HepG2 (cell line): ENCODE data around the gene HES6. TPM values are rescaled to one million over a fixed set of nuclear protein-coding genes. Genes with fewer than 3 reads are reported as not detected.

Source experiments
- CCDC6 ChIP-seq: sonication (generic); formaldehyde crosslinking; IDR thresholded peaks from 2 replicates; pipeline ENCODE4 v1.8.1; 2022; ENCODE audit warnings: mild to moderate bottlenecking, missing genetic modification reagents, moderate library complexity
- CENPX ChIP-seq: sonication (generic); formaldehyde crosslinking; IDR thresholded peaks from 2 replicates; pipeline ENCODE4 v1.9.0; 2021; ENCODE audit warnings: mild to moderate bottlenecking, missing genetic modification reagents, moderate library complexity
- DMAP1 ChIP-seq: IDR thresholded peaks from 2 replicates; pipeline ENCODE4 v1.6.1; 2016
- FOSL2 ChIP-seq: sonication (generic); formaldehyde crosslinking; IDR thresholded peaks from 2 replicates; pipeline ENCODE4 v1.4.0; 2020; ENCODE audit warnings: missing genetic modification reagents
- FOXK1 ChIP-seq: sonication (generic); formaldehyde crosslinking; IDR thresholded peaks from 2 replicates; pipeline ENCODE4 v1.4.0; 2020; ENCODE audit warnings: low read depth, missing genetic modification reagents, borderline replicate concordance
- HDAC2 ChIP-seq: sonication (generic); formaldehyde crosslinking; IDR thresholded peaks from 2 replicates; pipeline ENCODE4 v1.4.0; 2020; ENCODE audit warnings: missing genetic modification reagents
- IRF2 ChIP-seq: IDR thresholded peaks from 2 replicates; pipeline ENCODE4 v1.6.1; 2018; ENCODE audit warnings: missing genetic modification reagents, missing compliant biosample characterization
- KDM4B ChIP-seq: sonication (generic); formaldehyde crosslinking; IDR thresholded peaks from 2 replicates; pipeline ENCODE4 v1.4.0; 2020; ENCODE audit warnings: missing genetic modification reagents
- KDM5A ChIP-seq: fragments of 200-600 bp; sonication (generic); IDR thresholded peaks from 2 replicates; pipeline ENCODE4 v1.7.0; 2018; ENCODE audit warnings: antibody characterized with exemption, mild to moderate bottlenecking, low read length, borderline replicate concordance
- MYNN ChIP-seq: sonication (generic); formaldehyde crosslinking; IDR thresholded peaks from 2 replicates; pipeline ENCODE4 v1.4.0; 2020; ENCODE audit warnings: mild to moderate bottlenecking, low read depth, missing genetic modification reagents
- NFE2L2 ChIP-seq: fragments of 150-350 bp; IDR thresholded peaks from 2 replicates; pipeline ENCODE4 v1.6.1; 2014; ENCODE audit warnings: low read length
- POLR2AphosphoS2 ChIP-seq: IDR thresholded peaks from 2 replicates; pipeline ENCODE4 v1.6.1; 2011; ENCODE audit warnings: low read depth, low read length, improper control_type of control experiment
- SMAD3 ChIP-seq: sonication (generic); formaldehyde crosslinking; IDR thresholded peaks from 2 replicates; pipeline ENCODE4 v1.4.0; 2020; ENCODE audit warnings: missing genetic modification reagents
- TOE1 ChIP-seq: sonication (generic); formaldehyde crosslinking; IDR thresholded peaks from 2 replicates; pipeline ENCODE4 v1.4.0; 2020; ENCODE audit warnings: mild to moderate bottlenecking, missing genetic modification reagents
- ZBTB49 ChIP-seq: sonication (generic); formaldehyde crosslinking; IDR thresholded peaks from 2 replicates; pipeline ENCODE4 v1.4.0; 2020; ENCODE audit warnings: missing genetic modification reagents, borderline replicate concordance
- ZIK1 ChIP-seq: sonication (generic); formaldehyde crosslinking; IDR thresholded peaks from 2 replicates; pipeline ENCODE4 v1.5.0; 2020; ENCODE audit warnings: mild to moderate bottlenecking, low read depth, missing genetic modification reagents, borderline replicate concordance
- ZNF496 ChIP-seq: sonication (generic); formaldehyde crosslinking; IDR thresholded peaks from 2 replicates; pipeline ENCODE4 v1.8.1; 2023; ENCODE audit warnings: mild to moderate bottlenecking, moderate library complexity, missing genetic modification reagents; ENCODE audit not compliant: insufficient replicate concordance
- ZNF501 ChIP-seq: sonication (generic); formaldehyde crosslinking; IDR thresholded peaks from 2 replicates; pipeline ENCODE4 v1.5.1; 2020; ENCODE audit warnings: mild to moderate bottlenecking, moderate library complexity, missing genetic modification reagents
- ZNF670 ChIP-seq: sonication (generic); formaldehyde crosslinking; IDR thresholded peaks from 2 replicates; pipeline ENCODE4 v1.8.0; 2022; ENCODE audit warnings: mild to moderate bottlenecking, missing genetic modification reagents, borderline replicate concordance
- ZNF766 ChIP-seq: sonication (generic); formaldehyde crosslinking; IDR thresholded peaks from 2 replicates; pipeline ENCODE4 v1.5.0; 2020; ENCODE audit warnings: missing genetic modification reagents, borderline replicate concordance
- polyA plus RNA-seq, 8 experiments: library from polyadenylated mRNA; depleted of rRNA in 3 of 8; stranded (reverse) in 7 of 8; unstranded in 1 of 8; fragments of >200 nt; fragmentation: Illumina TruSeq in 4 of 8; extraction: Trizol in 4 of 8; gene quantifications; 2 replicates each; pipeline versions ENCODE4 v1.2.1 to v1.2.3, GENCODE V29; 2011 to 2016; ENCODE audit warnings: low read depth in 4 of 8, missing spikeins in 1 of 8, mixed read lengths in 1 of 8; ENCODE audit not compliant: insufficient read depth in 1 of 8
- total RNA-seq, 5 experiments: library from RNA; depleted of rRNA; stranded (reverse); fragments of >200 nt; fragmentation: Illumina TruSeq; extraction: Trizol; gene quantifications; 2 replicates each; pipeline ENCODE4 v1.2.3, GENCODE V29; 2016; ENCODE audit warnings: low read depth in 1 of 5
- TF ChIP-seq, protein P1 (sequence below): sonication (generic); formaldehyde crosslinking; IDR thresholded peaks from 2 replicates; pipeline ENCODE4 v1.4.0; 2020; ENCODE audit warnings: missing genetic modification reagents
- TF ChIP-seq, protein P2 (sequence below): IDR thresholded peaks from 2 replicates; pipeline ENCODE4 v1.6.1; 2016; ENCODE audit warnings: low read depth

The HES6 gene
- total and polyA plus RNA-seq, 2 of the 13 experiments (the other 11 are each of a cell fraction or from before 2014, with no cell fraction given), result 19.5 to 82.8 TPM

DNA sequence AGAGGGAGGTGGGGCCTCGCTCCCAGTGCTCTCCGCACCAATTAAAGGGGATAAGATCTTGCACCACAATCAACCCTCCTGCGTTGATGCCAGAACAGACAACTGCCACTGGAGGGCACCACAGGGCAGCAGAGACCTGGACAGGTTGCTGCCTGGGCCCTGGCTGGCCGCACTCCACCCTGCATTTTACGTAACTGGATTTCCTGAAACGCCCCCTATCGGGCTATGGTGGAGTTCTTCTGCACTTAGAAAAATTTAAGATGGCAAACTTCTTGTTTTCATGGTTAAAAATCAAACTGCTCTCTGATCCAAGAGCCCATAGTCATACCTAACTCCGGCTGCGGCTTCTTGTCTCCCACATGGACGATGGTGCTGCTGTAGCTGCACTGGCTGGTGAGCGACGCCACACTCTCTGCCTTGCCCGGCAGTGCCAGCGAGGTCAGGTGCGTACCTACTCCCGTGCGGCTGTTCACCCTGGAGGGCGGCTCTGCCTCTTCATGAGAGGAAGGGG, 16.8 kb upstream of the HES6 start (continued):
- TF ChIP-seq, protein P1, sequence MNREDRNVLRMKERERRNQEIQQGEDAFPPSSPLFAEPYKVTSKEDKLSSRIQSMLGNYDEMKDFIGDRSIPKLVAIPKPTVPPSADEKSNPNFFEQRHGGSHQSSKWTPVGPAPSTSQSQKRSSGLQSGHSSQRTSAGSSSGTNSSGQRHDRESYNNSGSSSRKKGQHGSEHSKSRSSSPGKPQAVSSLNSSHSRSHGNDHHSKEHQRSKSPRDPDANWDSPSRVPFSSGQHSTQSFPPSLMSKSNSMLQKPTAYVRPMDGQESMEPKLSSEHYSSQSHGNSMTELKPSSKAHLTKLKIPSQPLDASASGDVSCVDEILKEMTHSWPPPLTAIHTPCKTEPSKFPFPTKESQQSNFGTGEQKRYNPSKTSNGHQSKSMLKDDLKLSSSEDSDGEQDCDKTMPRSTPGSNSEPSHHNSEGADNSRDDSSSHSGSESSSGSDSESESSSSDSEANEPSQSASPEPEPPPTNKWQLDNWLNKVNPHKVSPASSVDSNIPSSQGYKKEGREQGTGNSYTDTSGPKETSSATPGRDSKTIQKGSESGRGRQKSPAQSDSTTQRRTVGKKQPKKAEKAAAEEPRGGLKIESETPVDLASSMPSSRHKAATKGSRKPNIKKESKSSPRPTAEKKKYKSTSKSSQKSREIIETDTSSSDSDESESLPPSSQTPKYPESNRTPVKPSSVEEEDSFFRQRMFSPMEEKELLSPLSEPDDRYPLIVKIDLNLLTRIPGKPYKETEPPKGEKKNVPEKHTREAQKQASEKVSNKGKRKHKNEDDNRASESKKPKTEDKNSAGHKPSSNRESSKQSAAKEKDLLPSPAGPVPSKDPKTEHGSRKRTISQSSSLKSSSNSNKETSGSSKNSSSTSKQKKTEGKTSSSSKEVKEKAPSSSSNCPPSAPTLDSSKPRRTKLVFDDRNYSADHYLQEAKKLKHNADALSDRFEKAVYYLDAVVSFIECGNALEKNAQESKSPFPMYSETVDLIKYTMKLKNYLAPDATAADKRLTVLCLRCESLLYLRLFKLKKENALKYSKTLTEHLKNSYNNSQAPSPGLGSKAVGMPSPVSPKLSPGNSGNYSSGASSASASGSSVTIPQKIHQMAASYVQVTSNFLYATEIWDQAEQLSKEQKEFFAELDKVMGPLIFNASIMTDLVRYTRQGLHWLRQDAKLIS, result 0 out of 2 replicates have a peak, but pooled peaks have one; percentile 41
- TF ChIP-seq KDM4B (CRISPR knock-in tag) (peak; percentile 64; the same call in 1 of the 2 replicates), NFE2L2 (peak; percentile 20; the same call in 1 of the 2 replicates), IRF2 (CRISPR knock-in tag) (peak; percentile 68), KDM5A (peak; percentile 42; the same call in 1 of the 2 replicates), HDAC2 (CRISPR knock-in tag) (peak; percentile 60; the same call in 1 of the 2 replicates), ZNF670 (no peak), MYNN (CRISPR knock-in tag) (0 out of 2 replicates have a peak, but pooled peaks have one; percentile 72), ZNF766 (CRISPR knock-in tag) (no peak), ZIK1 (no peak), DMAP1 (CRISPR knock-in tag) (peak; percentile 67; the same call in 1 of the 2 replicates), ZNF496 (no peak), SMAD3 (CRISPR knock-in tag) (peak; percentile 76; the same call in 1 of the 2 replicates), ZNF501 (CRISPR knock-in tag) (peak; percentile 49; the same call in 1 of the 2 replicates), POLR2AphosphoS2 (no peak), TOE1 (CRISPR knock-in tag) (peak; percentile 88; the same call in 1 of the 2 replicates), FOXK1 (CRISPR knock-in tag) (peak; percentile 57; the same call in 1 of the 2 replicates), FOSL2 (CRISPR knock-in tag) (peak; percentile 51), CCDC6 (CRISPR knock-in tag) (no peak), CENPX (no peak), ZBTB49 (CRISPR knock-in tag) (no peak)
- TF ChIP-seq, protein P2, sequence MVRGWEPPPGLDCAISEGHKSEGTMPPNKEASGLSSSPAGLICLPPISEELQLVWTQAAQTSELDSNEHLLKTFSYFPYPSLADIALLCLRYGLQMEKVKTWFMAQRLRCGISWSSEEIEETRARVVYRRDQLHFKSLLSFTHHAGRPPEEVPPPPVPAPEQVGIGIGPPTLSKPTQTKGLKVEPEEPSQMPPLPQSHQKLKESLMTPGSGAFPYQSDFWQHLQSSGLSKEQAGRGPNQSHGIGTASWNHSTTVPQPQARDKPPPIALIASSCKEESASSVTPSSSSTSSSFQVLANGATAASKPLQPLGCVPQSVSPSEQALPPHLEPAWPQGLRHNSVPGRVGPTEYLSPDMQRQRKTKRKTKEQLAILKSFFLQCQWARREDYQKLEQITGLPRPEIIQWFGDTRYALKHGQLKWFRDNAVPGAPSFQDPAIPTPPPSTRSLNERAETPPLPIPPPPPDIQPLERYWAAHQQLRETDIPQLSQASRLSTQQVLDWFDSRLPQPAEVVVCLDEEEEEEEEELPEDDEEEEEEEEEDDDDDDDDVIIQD (CRISPR knock-in tag), result peak; percentile 62
